Fibroblast of lung (primary cell): ENCODE data around the gene WSCD1. TPM values are rescaled to one million over a fixed set of nuclear protein-coding genes. Genes with fewer than 3 reads are reported as not detected.
A peak's percentile ranks its signal among the peaks of the same experiment; 100 is the strongest.

ENCODE experiments used
- DNase-seq, 2 donors: peaks; one replicate each; pipeline versions ENCODE4 v3.0.0 to v3.0.0-alpha.2; 2010; ENCODE audit warnings: low read depth in 2 of 2
- H2AFZ ChIP-seq: 2 replicates; pipeline ENCODE4 v1.5.1; 2012; ENCODE audit warnings: low read length, control low read depth, inconsistent platforms
- H3K27ac ChIP-seq: 2 replicates; pipeline ENCODE4 v1.5.1; 2011; ENCODE audit warnings: low read length, control low read depth; ENCODE audit not compliant: insufficient read depth
- H3K27me3 ChIP-seq: 2 replicates; pipeline ENCODE4 v1.5.1; 2011; ENCODE audit warnings: mild to moderate bottlenecking, low read length; ENCODE audit not compliant: control insufficient read depth, insufficient read depth
- H3K36me3 ChIP-seq: 2 replicates; pipeline ENCODE4 v1.5.1; 2011; ENCODE audit warnings: low read length; ENCODE audit not compliant: control insufficient read depth, insufficient read depth
- H3K4me1 ChIP-seq: 2 replicates; pipeline ENCODE4 v1.5.1; 2011; ENCODE audit warnings: low read length; ENCODE audit not compliant: control insufficient read depth, insufficient read depth; ENCODE audit errors: extremely low read depth
- H3K4me2 ChIP-seq: 2 replicates; pipeline ENCODE4 v1.5.1; 2011; ENCODE audit warnings: low read length, control low read depth; ENCODE audit not compliant: insufficient read depth; ENCODE audit errors: extremely low read depth
- H3K4me3 ChIP-seq, 4 experiments: fragments of 200-600 bp in 1 of 4; sonication (generic) in 1 of 4; replicated peaks in 1 of 4; 2 replicates each; pipeline ENCODE4 v1.5.1; 2011 to 2016; ENCODE audit warnings: low read length in 4 of 4, low read depth in 3 of 4, mild to moderate bottlenecking in 3 of 4, control low read depth in 2 of 4, inconsistent platforms in 1 of 4, mixed read lengths in 1 of 4; ENCODE audit not compliant: insufficient read depth in 1 of 4; ENCODE audit errors: control extremely low read depth in 1 of 4
- H3K79me2 ChIP-seq: 2 replicates; pipeline ENCODE4 v1.5.1; 2012; ENCODE audit warnings: mild to moderate bottlenecking, low read length, inconsistent platforms; ENCODE audit not compliant: control insufficient read depth, insufficient read depth
- H3K9ac ChIP-seq: 2 replicates; pipeline ENCODE4 v1.5.1; 2011; ENCODE audit warnings: mild to moderate bottlenecking, low read length, control low read depth; ENCODE audit not compliant: insufficient read depth
- H3K9me3 ChIP-seq: 2 replicates; pipeline ENCODE4 v1.5.1; 2012; ENCODE audit warnings: low read depth, low read length; ENCODE audit not compliant: control insufficient read depth, insufficient read depth
- H4K20me1 ChIP-seq: 2 replicates; pipeline ENCODE4 v1.5.1; 2011; ENCODE audit warnings: low read length; ENCODE audit not compliant: control insufficient read depth, insufficient read depth; ENCODE audit errors: extremely low read depth
- CTCF ChIP-seq, 2 donors: IDR thresholded peaks in 1 of 2; conservative IDR thresholded peaks in 1 of 2; 1 replicate in 1 of 2; 2 replicates in 1 of 2; pipeline ENCODE4 v1.5.1; 2011 to 2012; ENCODE audit warnings: low read length in 2 of 2, control low read depth in 1 of 2, inconsistent platforms in 1 of 2, low read depth in 1 of 2, mild to moderate bottlenecking in 1 of 2
- EZH2 ChIP-seq: IDR thresholded peaks from 2 replicates; pipeline ENCODE4 v1.5.1; 2012; ENCODE audit warnings: low read length, control low read depth, mild to moderate bottlenecking; ENCODE audit errors: missing control alignments
- polyA plus RNA-seq, 2 donors: library from polyadenylated mRNA; depleted of rRNA in 1 of 2; stranded (reverse) in 1 of 2; unstranded in 1 of 2; fragments of >200 nt; gene quantifications; 2 replicates each; pipeline ENCODE4 v1.2.1, GENCODE V29; 2011 to 2012; ENCODE audit warnings: missing spikeins in 1 of 2
- total RNA-seq: library from RNA; depleted of rRNA; stranded (reverse); fragments of >200 nt; gene quantifications from 2 replicates; pipeline ENCODE4 v1.2.1, GENCODE V29; 2014

Gene WSCD1
- total and polyA plus RNA-seq, 2 donors (not counting 1 experiment from before 2014, with no cell fraction given) = 0.56 to 0.83 TPM

- no peak for DNase-seq
- Histone ChIP-seq H3K27me3 (no peaks in the 10 kb centered on the region), H3K36me3 (no peaks in the 10 kb centered on the region), H3K27ac (no peak overlapping the region), H4K20me1 (no peaks in the 10 kb centered on the region), H3K4me2 (no peak overlapping the region), H3K9me3 (no peaks in the 10 kb centered on the region), H3K79me2 (no peaks in the 10 kb centered on the region), H3K4me1 (no peaks in the 10 kb centered on the region), H3K4me3 (no peak overlapping the region), H3K9ac (no peak overlapping the region), H2AFZ (no peak overlapping the region)
- no peak for TF ChIP-seq EZH2
- TF ChIP-seq CTCF (conservative IDR thresholded peaks at IDR 0.05 in 1 of 2, IDR thresholded peaks at IDR 0.05 in 1 of 2; ENCODE audit: low read depth in 1 of 2, low read length in 2 of 2) = no peak
Measured at GRCh38 chr17:6057562-6057961, 12.6 kb upstream of the WSCD1 start.

- H3K4me3 ChIP-seq = no peak overlapping the region
- H3K27ac ChIP-seq = no peak overlapping the region
- no peak overlapping the region for H3K4me2 ChIP-seq
- H3K27me3 ChIP-seq = no peaks in the 10 kb centered on the region
- no peaks in the 10 kb centered on the region for H3K36me3 ChIP-seq
- no peak for DNase-seq
- no peaks in the 10 kb centered on the region for H3K4me1 ChIP-seq
- no peaks in the 10 kb centered on the region for H3K9me3 ChIP-seq
- TF ChIP-seq EZH2 = no peak
- TF ChIP-seq CTCF (conservative IDR thresholded peaks at IDR 0.05 in 1 of 2, IDR thresholded peaks at IDR 0.05 in 1 of 2; ENCODE audit: low read depth in 1 of 2, low read length in 2 of 2) = no peak
- no peak overlapping the region for H3K9ac ChIP-seq
- no peaks in the 10 kb centered on the region for H3K79me2 ChIP-seq
- H4K20me1 ChIP-seq = no peaks in the 10 kb centered on the region
- H2AFZ ChIP-seq = no peak overlapping the region
Measured at GRCh38 chr17:6059406-6059805, 10.8 kb upstream of the WSCD1 start.

GRCh38 chr17:6061290-6061689 is 8.9 kb upstream of the WSCD1 start:
- TF ChIP-seq CTCF (conservative IDR thresholded peaks at IDR 0.05 in 1 of 2, IDR thresholded peaks at IDR 0.05 in 1 of 2; ENCODE audit: low read depth in 1 of 2, low read length in 2 of 2) (no peak), EZH2 (no peak)
- H3K4me3 ChIP-seq = no peak overlapping the region
- no peaks in the 10 kb centered on the region for H3K27me3 ChIP-seq
- no peaks in the 10 kb centered on the region for H3K79me2 ChIP-seq
- H3K4me2 ChIP-seq = no peak overlapping the region
- DNase-seq = peak; percentile 71 to 80
- no peaks in the 10 kb centered on the region for H4K20me1 ChIP-seq
- no peak overlapping the region for H3K27ac ChIP-seq
- H3K36me3 ChIP-seq = no peaks in the 10 kb centered on the region
- H3K9me3 ChIP-seq = no peaks in the 10 kb centered on the region
- no peak overlapping the region for H2AFZ ChIP-seq
- no peaks in the 10 kb centered on the region for H3K4me1 ChIP-seq
- no peak overlapping the region for H3K9ac ChIP-seq
